Astrocyte (in vitro differentiated cells and primary cell): ENCODE results near the gene NSRP1. TPM values are rescaled to one million over a fixed set of nuclear protein-coding genes. Genes with fewer than 3 reads are reported as not detected.

Experiments used
- DNase-seq: peaks from one replicate; pipeline ENCODE4 v3.0.0-alpha.2; 2010; ENCODE audit warnings: low read depth
- FAIRE-seq: peaks from 2 replicates; lab custom pipeline; 2011; peaks lifted over from hg19 to GRCh38; lab: Jason Lieb, UNC
- H2AFZ ChIP-seq: 2 replicates; pipeline ENCODE4 v1.6.0; 2012; ENCODE audit warnings: low read depth, low read length, inconsistent platforms
- H3K27ac ChIP-seq: 2 replicates; pipeline ENCODE4 v1.5.1; 2011; ENCODE audit warnings: low read depth, low read length, inconsistent platforms
- H3K27me3 ChIP-seq: 2 replicates; pipeline ENCODE4 v1.6.0; 2011; ENCODE audit warnings: low read length, inconsistent platforms; ENCODE audit not compliant: insufficient read depth
- H3K36me3 ChIP-seq: 2 replicates; pipeline ENCODE4 v1.5.1; 2011; ENCODE audit warnings: low read length, inconsistent platforms; ENCODE audit not compliant: insufficient read depth
- H3K4me1 ChIP-seq: 2 replicates; pipeline ENCODE4 v1.5.1; 2011; ENCODE audit warnings: low read length, inconsistent platforms; ENCODE audit not compliant: insufficient read depth
- H3K4me2 ChIP-seq: 2 replicates; pipeline ENCODE4 v1.6.0; 2012; ENCODE audit warnings: low read length, inconsistent platforms
- H3K4me3 ChIP-seq: 2 replicates; pipeline ENCODE4 v1.5.1; 2011; ENCODE audit warnings: low read depth, mild to moderate bottlenecking, low read length, inconsistent platforms; ENCODE audit not compliant: insufficient read depth
- H3K79me2 ChIP-seq: 2 replicates; pipeline ENCODE4 v1.6.0; 2012; ENCODE audit warnings: mild to moderate bottlenecking, low read length, inconsistent platforms; ENCODE audit not compliant: insufficient read depth
- H3K9ac ChIP-seq: 2 replicates; pipeline ENCODE4 v1.6.0; 2012; ENCODE audit warnings: mild to moderate bottlenecking, low read length, inconsistent platforms
- H3K9me3 ChIP-seq: 2 replicates; pipeline ENCODE4 v1.5.1; 2012; ENCODE audit warnings: low read depth, mild to moderate bottlenecking, low read length, inconsistent platforms; ENCODE audit not compliant: insufficient read depth
- H4K20me1 ChIP-seq: 2 replicates; pipeline ENCODE4 v1.6.0; 2012; ENCODE audit warnings: low read length, inconsistent platforms; ENCODE audit not compliant: insufficient read depth
- H3K27ac Mint-ChIP-seq: one replicate; pipeline ENCODE4 v1.8.0; 2021; ENCODE audit warnings: mild to moderate bottlenecking, mixed read lengths; ENCODE audit not compliant: unreplicated experiment
- H3K27me3 Mint-ChIP-seq: one replicate; pipeline ENCODE4 v1.8.0; 2021; ENCODE audit warnings: low read depth, mixed read lengths; ENCODE audit not compliant: unreplicated experiment
- H3K36me3 Mint-ChIP-seq: one replicate; pipeline ENCODE4 v1.8.0; 2021; ENCODE audit warnings: low read depth, mixed read lengths; ENCODE audit not compliant: unreplicated experiment
- H3K4me1 Mint-ChIP-seq: one replicate; pipeline ENCODE4 v1.8.0; 2021; ENCODE audit warnings: low read depth, mixed read lengths; ENCODE audit not compliant: unreplicated experiment
- H3K4me3 Mint-ChIP-seq: one replicate; pipeline ENCODE4 v1.8.0; 2021; ENCODE audit warnings: mild to moderate bottlenecking, moderate library complexity, mixed read lengths; ENCODE audit not compliant: unreplicated experiment
- H3K9me3 Mint-ChIP-seq: one replicate; pipeline ENCODE4 v1.8.0; 2021; ENCODE audit warnings: mild to moderate bottlenecking, mixed read lengths; ENCODE audit not compliant: unreplicated experiment
- EZH2 ChIP-seq: IDR thresholded peaks from 2 replicates; pipeline ENCODE4 v1.6.1; 2012; ENCODE audit warnings: mild to moderate bottlenecking, low read length, inconsistent platforms; ENCODE audit not compliant: insufficient read depth
- total RNA-seq: library from RNA; stranded (reverse); gene quantifications from 2 replicates; pipeline ENCODE4 v1.2.1, GENCODE V29; 2021
- TF ChIP-seq, protein P1 (sequence below): IDR thresholded peaks from 2 replicates; pipeline ENCODE4 v1.5.1; 2011; ENCODE audit warnings: low read depth, mild to moderate bottlenecking, inconsistent platforms, low read length, moderate library complexity; ENCODE audit not compliant: insufficient read depth

Gene NSRP1
- total RNA-seq, 1 donor from 2014 or later, result 17.7 TPM

- TF ChIP-seq, protein P1, sequence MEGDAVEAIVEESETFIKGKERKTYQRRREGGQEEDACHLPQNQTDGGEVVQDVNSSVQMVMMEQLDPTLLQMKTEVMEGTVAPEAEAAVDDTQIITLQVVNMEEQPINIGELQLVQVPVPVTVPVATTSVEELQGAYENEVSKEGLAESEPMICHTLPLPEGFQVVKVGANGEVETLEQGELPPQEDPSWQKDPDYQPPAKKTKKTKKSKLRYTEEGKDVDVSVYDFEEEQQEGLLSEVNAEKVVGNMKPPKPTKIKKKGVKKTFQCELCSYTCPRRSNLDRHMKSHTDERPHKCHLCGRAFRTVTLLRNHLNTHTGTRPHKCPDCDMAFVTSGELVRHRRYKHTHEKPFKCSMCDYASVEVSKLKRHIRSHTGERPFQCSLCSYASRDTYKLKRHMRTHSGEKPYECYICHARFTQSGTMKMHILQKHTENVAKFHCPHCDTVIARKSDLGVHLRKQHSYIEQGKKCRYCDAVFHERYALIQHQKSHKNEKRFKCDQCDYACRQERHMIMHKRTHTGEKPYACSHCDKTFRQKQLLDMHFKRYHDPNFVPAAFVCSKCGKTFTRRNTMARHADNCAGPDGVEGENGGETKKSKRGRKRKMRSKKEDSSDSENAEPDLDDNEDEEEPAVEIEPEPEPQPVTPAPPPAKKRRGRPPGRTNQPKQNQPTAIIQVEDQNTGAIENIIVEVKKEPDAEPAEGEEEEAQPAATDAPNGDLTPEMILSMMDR, result no peak
- TF ChIP-seq EZH2, result no peak
- Histone ChIP-seq H3K9ac (no peak overlapping the region), H4K20me1 (no peaks in the 10 kb centered on the region), H2AFZ (no peak overlapping the region), H3K9me3 (no peaks in the 10 kb centered on the region), H3K4me1 (no peaks in the 10 kb centered on the region), H3K36me3 (no peaks in the 10 kb centered on the region), H3K4me3 (no peak overlapping the region), H3K79me2 (no peaks in the 10 kb centered on the region), H3K27ac (no peak overlapping the region), H3K4me2 (no peak overlapping the region), H3K27me3 (peaks cover 5% of the 10 kb centered on the region)
- FAIRE-seq (no peak), DNase-seq (no peak)
- peaks cover 2% of the 10 kb centered on the region for H3K36me3 Mint-ChIP-seq
- H3K27me3 Mint-ChIP-seq, result peaks cover 23% of the 10 kb centered on the region
- H3K27ac Mint-ChIP-seq, result no peak overlapping the region
- H3K9me3 Mint-ChIP-seq, result peaks cover 1% of the 10 kb centered on the region
- no peak overlapping the region for H3K4me3 Mint-ChIP-seq
- H3K4me1 Mint-ChIP-seq, result no peaks in the 10 kb centered on the region
Observed at GRCh38 chr17:30074730-30075129, 41.9 kb upstream of the NSRP1 start.

DNA sequence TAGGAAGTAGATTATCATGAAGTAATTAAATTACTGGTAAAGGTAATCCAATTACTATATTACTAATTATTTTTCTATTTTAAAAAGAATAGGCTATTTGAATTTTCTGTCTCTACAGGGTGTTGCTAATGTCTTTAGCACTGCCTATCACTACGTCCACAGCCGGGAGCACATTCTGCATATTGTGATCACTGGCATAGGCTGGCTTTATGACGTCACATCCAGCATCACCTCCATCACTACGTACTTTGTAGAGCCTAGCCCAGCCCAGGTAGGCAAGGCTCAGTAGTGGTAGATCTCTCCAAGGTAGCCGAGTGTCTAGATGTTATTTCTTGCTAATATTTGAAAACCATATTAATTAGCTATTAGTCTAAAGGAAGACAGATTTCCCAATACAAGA, 33.8 kb upstream of the NSRP1 start:
- no peaks in the 10 kb centered on the region for H3K36me3 ChIP-seq
- TF ChIP-seq EZH2, result no peak
- TF ChIP-seq, protein P1, result no peak
- no peaks in the 10 kb centered on the region for H3K4me1 ChIP-seq
- H3K27ac Mint-ChIP-seq, result no peak overlapping the region
- H3K27me3 Mint-ChIP-seq, result peaks cover 9% of the 10 kb centered on the region
- no peak overlapping the region for H3K4me3 Mint-ChIP-seq
- H3K36me3 Mint-ChIP-seq, result no peaks in the 10 kb centered on the region
- no peak overlapping the region for H2AFZ ChIP-seq
- H3K9me3 Mint-ChIP-seq, result no peaks in the 10 kb centered on the region
- no peak overlapping the region for H3K9ac ChIP-seq
- H3K4me1 Mint-ChIP-seq, result no peaks in the 10 kb centered on the region
- no peak overlapping the region for H3K27ac ChIP-seq
- H3K27me3 ChIP-seq, result peaks cover 1% of the 10 kb centered on the region
- H3K4me2 ChIP-seq, result no peak overlapping the region
- no peaks in the 10 kb centered on the region for H4K20me1 ChIP-seq
- no peak overlapping the region for H3K4me3 ChIP-seq
- no peaks in the 10 kb centered on the region for H3K9me3 ChIP-seq
- no peak for DNase-seq
- no peak for FAIRE-seq
- H3K79me2 ChIP-seq, result no peaks in the 10 kb centered on the region

- Histone ChIP-seq H3K79me2 (no peaks in the 10 kb centered on the region), H3K36me3 (no peaks in the 10 kb centered on the region), H3K4me3 (no peak overlapping the region), H3K27ac (no peak overlapping the region), H4K20me1 (no peaks in the 10 kb centered on the region), H2AFZ (no peak overlapping the region), H3K4me2 (no peak overlapping the region), H3K4me1 (no peaks in the 10 kb centered on the region), H3K9ac (no peak overlapping the region), H3K9me3 (no peaks in the 10 kb centered on the region), H3K27me3 (no peaks in the 10 kb centered on the region)
- H3K27me3 Mint-ChIP-seq, result peaks cover 5% of the 10 kb centered on the region
- no peak overlapping the region for H3K4me3 Mint-ChIP-seq
- no peak for DNase-seq
- no peak overlapping the region for H3K27ac Mint-ChIP-seq
- H3K9me3 Mint-ChIP-seq, result peaks cover 3% of the 10 kb centered on the region
- no peaks in the 10 kb centered on the region for H3K4me1 Mint-ChIP-seq
- TF ChIP-seq, protein P1, result no peak
- H3K36me3 Mint-ChIP-seq, result peaks cover 2% of the 10 kb centered on the region
- FAIRE-seq, result no peak
Observed at GRCh38 chr17:30084788-30085187, 31.8 kb upstream of the NSRP1 start.
